Measurements from ENCODE around the gene ABCD4.

DNA sequence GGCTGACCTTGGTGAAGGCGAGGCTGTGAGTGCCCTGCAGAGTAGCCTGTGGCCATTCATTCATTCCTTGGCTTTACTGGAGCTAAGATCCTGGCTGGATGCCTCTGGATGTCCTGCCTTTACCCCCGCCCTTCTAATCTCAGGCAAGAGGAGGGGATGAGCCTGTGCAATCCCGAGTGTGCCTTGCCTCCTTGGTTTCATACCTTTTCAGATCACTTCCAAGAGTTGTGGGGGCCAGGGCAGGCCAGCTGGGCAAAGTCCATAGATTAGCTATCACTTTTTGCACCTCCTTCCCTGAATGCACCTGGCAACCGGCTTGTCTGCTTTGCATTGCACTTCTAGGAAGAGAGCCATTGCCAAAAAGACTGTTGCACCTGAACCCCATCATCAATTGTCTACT is 47.0 kb upstream of the ABCD4 start:
- no peak for TF ChIP-seq POLR2A (IDR thresholded peaks at IDR 0.05)
- TF ChIP-seq, protein P1, sequence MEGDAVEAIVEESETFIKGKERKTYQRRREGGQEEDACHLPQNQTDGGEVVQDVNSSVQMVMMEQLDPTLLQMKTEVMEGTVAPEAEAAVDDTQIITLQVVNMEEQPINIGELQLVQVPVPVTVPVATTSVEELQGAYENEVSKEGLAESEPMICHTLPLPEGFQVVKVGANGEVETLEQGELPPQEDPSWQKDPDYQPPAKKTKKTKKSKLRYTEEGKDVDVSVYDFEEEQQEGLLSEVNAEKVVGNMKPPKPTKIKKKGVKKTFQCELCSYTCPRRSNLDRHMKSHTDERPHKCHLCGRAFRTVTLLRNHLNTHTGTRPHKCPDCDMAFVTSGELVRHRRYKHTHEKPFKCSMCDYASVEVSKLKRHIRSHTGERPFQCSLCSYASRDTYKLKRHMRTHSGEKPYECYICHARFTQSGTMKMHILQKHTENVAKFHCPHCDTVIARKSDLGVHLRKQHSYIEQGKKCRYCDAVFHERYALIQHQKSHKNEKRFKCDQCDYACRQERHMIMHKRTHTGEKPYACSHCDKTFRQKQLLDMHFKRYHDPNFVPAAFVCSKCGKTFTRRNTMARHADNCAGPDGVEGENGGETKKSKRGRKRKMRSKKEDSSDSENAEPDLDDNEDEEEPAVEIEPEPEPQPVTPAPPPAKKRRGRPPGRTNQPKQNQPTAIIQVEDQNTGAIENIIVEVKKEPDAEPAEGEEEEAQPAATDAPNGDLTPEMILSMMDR (IDR thresholded peaks at IDR 0.05): no peak
- no peak for TF ChIP-seq EP300 (IDR thresholded peaks at IDR 0.05)
